SK-N-SH treated with all-trans-retinoic acid at 6 μM for 48 hours (cell line): ENCODE measurements around the gene FOXJ3.

Source experiments
- ATAC-seq: fragments of 200-7000 bp; cut with Tn5 transposase; 3 replicates; pipeline ENCODE4 v1.9.1; 2020; ENCODE audit warnings: mild to moderate bottlenecking, moderate library complexity
- BACH2 ChIP-seq: fragments of 250-450 bp; sonication (Bioruptor Pico); IDR thresholded peaks from 2 replicates; pipeline ENCODE4 v1.9.0; 2021; ENCODE audit warnings: mild to moderate bottlenecking, borderline replicate concordance
- ESRRG ChIP-seq: fragments of 250-450 bp; sonication (Bioruptor Pico); IDR thresholded peaks from 2 replicates; pipeline ENCODE4 v1.6.1; 2021; ENCODE audit warnings: mild to moderate bottlenecking
- GLIS3 ChIP-seq: fragments of 250-450 bp; sonication (Bioruptor Pico); IDR thresholded peaks from 2 replicates; pipeline ENCODE4 v1.5.0; 2020; ENCODE audit warnings: mild to moderate bottlenecking, moderate library complexity
- ISL1 ChIP-seq: fragments of 250-450 bp; sonication (Bioruptor Pico); IDR thresholded peaks from 2 replicates; pipeline ENCODE4 v2.1.2; 2022; ENCODE audit warnings: mild to moderate bottlenecking, moderate library complexity
- OSR1 ChIP-seq: fragments of 250-450 bp; sonication (Bioruptor Pico); IDR thresholded peaks from 2 replicates; pipeline ENCODE4 v1.8.0; 2022; ENCODE audit warnings: moderate library complexity, mild to moderate bottlenecking, inconsistent platforms
- PPARA ChIP-seq: fragments of 250-450 bp; sonication (Bioruptor Pico); IDR thresholded peaks from 2 replicates; pipeline ENCODE4 v1.5.0; 2020; ENCODE audit warnings: mild to moderate bottlenecking, borderline replicate concordance
- RARB ChIP-seq: fragments of 250-450 bp; sonication (Bioruptor Pico); IDR thresholded peaks from 2 replicates; pipeline ENCODE4 v1.8.0; 2021; ENCODE audit warnings: mild to moderate bottlenecking, moderate library complexity
- SNAI2 ChIP-seq: fragments of 250-450 bp; sonication (Bioruptor Pico); IDR thresholded peaks from 2 replicates; pipeline ENCODE4 v1.5.0; 2020; ENCODE audit warnings: mild to moderate bottlenecking, moderate library complexity
- TCF4 ChIP-seq: fragments of 250-450 bp; sonication (Bioruptor Pico); IDR thresholded peaks from 2 replicates; pipeline ENCODE4 v1.8.0; 2021; ENCODE audit warnings: mild to moderate bottlenecking, moderate library complexity, borderline replicate concordance
- TOX ChIP-seq: fragments of 250-450 bp; sonication (Bioruptor Pico); IDR thresholded peaks from 2 replicates; pipeline ENCODE4 v1.8.0; 2021; ENCODE audit warnings: mild to moderate bottlenecking, moderate library complexity, borderline replicate concordance
- ZC3H10 ChIP-seq: fragments of 250-450 bp; sonication (Bioruptor Pico); IDR thresholded peaks from 2 replicates; pipeline ENCODE4 v1.5.1; 2021; ENCODE audit warnings: mild to moderate bottlenecking, moderate library complexity
- ZFP3 ChIP-seq: fragments of 250-450 bp; sonication (Bioruptor Pico); IDR thresholded peaks from 2 replicates; pipeline ENCODE4 v1.5.0; 2020; ENCODE audit warnings: mild to moderate bottlenecking, moderate library complexity
- ZFP30 ChIP-seq: fragments of 450-650 bp; formaldehyde crosslinking; IDR thresholded peaks from 2 replicates; pipeline ENCODE4 v1.5.0; 2022; ENCODE audit warnings: mild to moderate bottlenecking, moderate library complexity
- ZNF565 ChIP-seq: fragments of 450-650 bp; formaldehyde crosslinking; conservative IDR thresholded peaks from 2 replicates; pipeline ENCODE4 v1.5.0; 2020; ENCODE audit warnings: low read depth, mild to moderate bottlenecking, moderate library complexity
- ZNF70 ChIP-seq: fragments of 450-650 bp; formaldehyde crosslinking; IDR thresholded peaks from 2 replicates; pipeline ENCODE4 v1.5.0; 2020; ENCODE audit warnings: mild to moderate bottlenecking, moderate library complexity
- ZNF8 ChIP-seq: fragments of 450-650 bp; formaldehyde crosslinking; IDR thresholded peaks from 2 replicates; pipeline ENCODE4 v1.5.0; 2020; ENCODE audit warnings: mild to moderate bottlenecking, moderate library complexity
- TF ChIP-seq, protein P1 (sequence below): fragments of 250-450 bp; sonication (Bioruptor Pico); IDR thresholded peaks from 2 replicates; pipeline ENCODE4 v1.5.1; 2020; ENCODE audit warnings: low read depth, mild to moderate bottlenecking, moderate library complexity
- TF ChIP-seq, protein P2 (sequence below): fragments of 250-450 bp; sonication (Bioruptor Pico); IDR thresholded peaks from 2 replicates; pipeline ENCODE4 v1.8.0; 2021; ENCODE audit warnings: low read depth, mild to moderate bottlenecking, moderate library complexity, borderline replicate concordance
- TF ChIP-seq, protein P3 (sequence below): fragments of 250-450 bp; sonication (Bioruptor Pico); IDR thresholded peaks from 2 replicates; pipeline ENCODE4 v1.8.0; 2020; ENCODE audit warnings: mild to moderate bottlenecking, moderate library complexity, borderline replicate concordance
- TF ChIP-seq, protein P4 (sequence below): fragments of 250-450 bp; sonication (Bioruptor Pico); IDR thresholded peaks from 2 replicates; pipeline ENCODE4 v1.5.1; 2021; ENCODE audit warnings: mild to moderate bottlenecking, moderate library complexity
- TF ChIP-seq, protein P5 (sequence below): fragments of 250-450 bp; sonication (Bioruptor Pico); IDR thresholded peaks from 2 replicates; pipeline ENCODE4 v1.5.0; 2020; ENCODE audit warnings: mild to moderate bottlenecking, moderate library complexity

Gene FOXJ3

DNA sequence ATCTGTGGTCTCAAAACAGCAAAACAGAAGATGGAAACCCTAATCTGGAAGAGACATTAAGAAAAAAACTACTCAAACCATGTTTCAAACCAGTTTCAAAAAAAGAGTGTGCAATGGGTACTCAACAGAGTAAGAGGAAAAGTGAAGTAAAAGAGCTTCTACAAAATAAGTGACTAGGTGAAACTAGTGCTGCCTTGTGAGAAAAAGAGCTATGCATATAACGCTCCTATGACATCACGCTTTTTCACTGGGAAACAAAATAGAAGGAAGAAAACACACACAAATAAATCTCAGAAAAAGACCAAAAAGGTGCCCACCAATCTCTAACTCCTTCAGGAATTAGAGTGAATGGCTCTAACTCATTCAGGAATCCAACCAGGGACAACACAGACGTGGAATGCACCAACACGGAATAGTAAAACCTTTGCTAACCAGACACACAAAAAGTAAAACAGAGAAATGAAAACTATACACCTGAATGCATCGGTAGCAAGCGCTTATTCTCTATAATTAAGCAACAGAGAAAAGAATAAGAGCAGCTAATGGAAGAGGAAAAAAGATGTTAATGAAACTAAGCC, 1.3 kb downstream of the FOXJ3 start:
- TF ChIP-seq GLIS3 (CRISPR knock-in tag): no peak
- no peak for TF ChIP-seq TCF4 (CRISPR knock-in tag)
- TF ChIP-seq, protein P1, sequence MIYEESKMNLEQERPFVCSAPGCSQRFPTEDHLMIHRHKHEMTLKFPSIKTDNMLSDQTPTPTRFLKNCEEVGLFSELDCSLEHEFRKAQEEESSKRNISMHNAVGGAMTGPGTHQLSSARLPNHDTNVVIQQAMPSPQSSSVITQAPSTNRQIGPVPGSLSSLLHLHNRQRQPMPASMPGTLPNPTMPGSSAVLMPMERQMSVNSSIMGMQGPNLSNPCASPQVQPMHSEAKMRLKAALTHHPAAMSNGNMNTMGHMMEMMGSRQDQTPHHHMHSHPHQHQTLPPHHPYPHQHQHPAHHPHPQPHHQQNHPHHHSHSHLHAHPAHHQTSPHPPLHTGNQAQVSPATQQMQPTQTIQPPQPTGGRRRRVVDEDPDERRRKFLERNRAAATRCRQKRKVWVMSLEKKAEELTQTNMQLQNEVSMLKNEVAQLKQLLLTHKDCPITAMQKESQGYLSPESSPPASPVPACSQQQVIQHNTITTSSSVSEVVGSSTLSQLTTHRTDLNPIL (CRISPR knock-in tag): no peak
- no peak for TF ChIP-seq ZC3H10 (CRISPR knock-in tag)
- TF ChIP-seq, protein P2, sequence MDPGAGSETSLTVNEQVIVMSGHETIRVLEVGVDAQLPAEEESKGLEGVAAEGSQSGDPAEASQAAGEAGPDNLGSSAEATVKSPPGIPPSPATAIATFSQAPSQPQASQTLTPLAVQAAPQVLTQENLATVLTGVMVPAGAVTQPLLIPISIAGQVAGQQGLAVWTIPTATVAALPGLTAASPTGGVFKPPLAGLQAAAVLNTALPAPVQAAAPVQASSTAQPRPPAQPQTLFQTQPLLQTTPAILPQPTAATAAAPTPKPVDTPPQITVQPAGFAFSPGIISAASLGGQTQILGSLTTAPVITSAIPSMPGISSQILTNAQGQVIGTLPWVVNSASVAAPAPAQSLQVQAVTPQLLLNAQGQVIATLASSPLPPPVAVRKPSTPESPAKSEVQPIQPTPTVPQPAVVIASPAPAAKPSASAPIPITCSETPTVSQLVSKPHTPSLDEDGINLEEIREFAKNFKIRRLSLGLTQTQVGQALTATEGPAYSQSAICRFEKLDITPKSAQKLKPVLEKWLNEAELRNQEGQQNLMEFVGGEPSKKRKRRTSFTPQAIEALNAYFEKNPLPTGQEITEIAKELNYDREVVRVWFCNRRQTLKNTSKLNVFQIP: no peak
- no peak for TF ChIP-seq TOX
- TF ChIP-seq PPARA (CRISPR knock-in tag): no peak
- no peak for TF ChIP-seq BACH2
- no peak for TF ChIP-seq RARB
- no peak for TF ChIP-seq ZNF70 (CRISPR knock-in tag)
- peak; percentile 3; the same call in 2 of the 3 replicates for ATAC-seq

DNA sequence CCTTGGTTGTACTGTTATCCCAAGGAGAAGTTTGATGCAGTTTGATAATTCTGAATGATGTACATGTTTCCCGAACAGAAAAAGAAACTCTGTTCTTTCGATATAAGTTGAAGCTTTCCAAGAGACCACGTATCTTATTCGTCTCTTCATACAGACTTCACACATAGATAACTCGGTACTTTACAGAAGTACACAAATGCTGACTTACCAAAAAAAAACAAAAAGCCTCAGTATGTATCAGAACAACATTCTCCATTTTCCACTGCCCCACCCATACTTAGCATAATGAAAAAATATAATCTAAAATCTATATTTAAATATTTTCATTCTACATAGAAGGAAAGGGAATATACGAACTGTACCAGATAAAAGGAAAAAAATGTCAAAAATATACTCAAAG, 2.2 kb downstream of the FOXJ3 start:
- TF ChIP-seq ISL1 (CRISPR knock-in tag) (no peak), ZNF8 (CRISPR knock-in tag) (no peak), ESRRG (no peak), OSR1 (CRISPR knock-in tag) (no peak), PPARA (CRISPR knock-in tag) (no peak), ZC3H10 (CRISPR knock-in tag) (no peak), ZFP3 (CRISPR knock-in tag) (no peak), RARB (no peak), ZFP30 (CRISPR knock-in tag) (no peak), ZNF70 (CRISPR knock-in tag) (no peak), SNAI2 (CRISPR knock-in tag) (no peak), GLIS3 (CRISPR knock-in tag) (no peak), ZNF565 (no peak)
- TF ChIP-seq, protein P1 (CRISPR knock-in tag): no peak
- TF ChIP-seq, protein P3, sequence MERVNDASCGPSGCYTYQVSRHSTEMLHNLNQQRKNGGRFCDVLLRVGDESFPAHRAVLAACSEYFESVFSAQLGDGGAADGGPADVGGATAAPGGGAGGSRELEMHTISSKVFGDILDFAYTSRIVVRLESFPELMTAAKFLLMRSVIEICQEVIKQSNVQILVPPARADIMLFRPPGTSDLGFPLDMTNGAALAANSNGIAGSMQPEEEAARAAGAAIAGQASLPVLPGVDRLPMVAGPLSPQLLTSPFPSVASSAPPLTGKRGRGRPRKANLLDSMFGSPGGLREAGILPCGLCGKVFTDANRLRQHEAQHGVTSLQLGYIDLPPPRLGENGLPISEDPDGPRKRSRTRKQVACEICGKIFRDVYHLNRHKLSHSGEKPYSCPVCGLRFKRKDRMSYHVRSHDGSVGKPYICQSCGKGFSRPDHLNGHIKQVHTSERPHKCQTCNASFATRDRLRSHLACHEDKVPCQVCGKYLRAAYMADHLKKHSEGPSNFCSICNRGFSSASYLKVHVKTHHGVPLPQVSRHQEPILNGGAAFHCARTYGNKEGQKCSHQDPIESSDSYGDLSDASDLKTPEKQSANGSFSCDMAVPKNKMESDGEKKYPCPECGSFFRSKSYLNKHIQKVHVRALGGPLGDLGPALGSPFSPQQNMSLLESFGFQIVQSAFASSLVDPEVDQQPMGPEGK (CRISPR knock-in tag): no peak
- TF ChIP-seq, protein P4, sequence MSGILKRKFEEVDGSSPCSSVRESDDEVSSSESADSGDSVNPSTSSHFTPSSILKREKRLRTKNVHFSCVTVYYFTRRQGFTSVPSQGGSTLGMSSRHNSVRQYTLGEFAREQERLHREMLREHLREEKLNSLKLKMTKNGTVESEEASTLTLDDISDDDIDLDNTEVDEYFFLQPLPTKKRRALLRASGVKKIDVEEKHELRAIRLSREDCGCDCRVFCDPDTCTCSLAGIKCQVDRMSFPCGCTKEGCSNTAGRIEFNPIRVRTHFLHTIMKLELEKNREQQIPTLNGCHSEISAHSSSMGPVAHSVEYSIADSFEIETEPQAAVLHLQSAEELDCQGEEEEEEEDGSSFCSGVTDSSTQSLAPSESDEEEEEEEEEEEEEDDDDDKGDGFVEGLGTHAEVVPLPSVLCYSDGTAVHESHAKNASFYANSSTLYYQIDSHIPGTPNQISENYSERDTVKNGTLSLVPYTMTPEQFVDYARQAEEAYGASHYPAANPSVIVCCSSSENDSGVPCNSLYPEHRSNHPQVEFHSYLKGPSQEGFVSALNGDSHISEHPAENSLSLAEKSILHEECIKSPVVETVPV (CRISPR knock-in tag): no peak
- TF ChIP-seq, protein P2: no peak
- TF ChIP-seq, protein P5, sequence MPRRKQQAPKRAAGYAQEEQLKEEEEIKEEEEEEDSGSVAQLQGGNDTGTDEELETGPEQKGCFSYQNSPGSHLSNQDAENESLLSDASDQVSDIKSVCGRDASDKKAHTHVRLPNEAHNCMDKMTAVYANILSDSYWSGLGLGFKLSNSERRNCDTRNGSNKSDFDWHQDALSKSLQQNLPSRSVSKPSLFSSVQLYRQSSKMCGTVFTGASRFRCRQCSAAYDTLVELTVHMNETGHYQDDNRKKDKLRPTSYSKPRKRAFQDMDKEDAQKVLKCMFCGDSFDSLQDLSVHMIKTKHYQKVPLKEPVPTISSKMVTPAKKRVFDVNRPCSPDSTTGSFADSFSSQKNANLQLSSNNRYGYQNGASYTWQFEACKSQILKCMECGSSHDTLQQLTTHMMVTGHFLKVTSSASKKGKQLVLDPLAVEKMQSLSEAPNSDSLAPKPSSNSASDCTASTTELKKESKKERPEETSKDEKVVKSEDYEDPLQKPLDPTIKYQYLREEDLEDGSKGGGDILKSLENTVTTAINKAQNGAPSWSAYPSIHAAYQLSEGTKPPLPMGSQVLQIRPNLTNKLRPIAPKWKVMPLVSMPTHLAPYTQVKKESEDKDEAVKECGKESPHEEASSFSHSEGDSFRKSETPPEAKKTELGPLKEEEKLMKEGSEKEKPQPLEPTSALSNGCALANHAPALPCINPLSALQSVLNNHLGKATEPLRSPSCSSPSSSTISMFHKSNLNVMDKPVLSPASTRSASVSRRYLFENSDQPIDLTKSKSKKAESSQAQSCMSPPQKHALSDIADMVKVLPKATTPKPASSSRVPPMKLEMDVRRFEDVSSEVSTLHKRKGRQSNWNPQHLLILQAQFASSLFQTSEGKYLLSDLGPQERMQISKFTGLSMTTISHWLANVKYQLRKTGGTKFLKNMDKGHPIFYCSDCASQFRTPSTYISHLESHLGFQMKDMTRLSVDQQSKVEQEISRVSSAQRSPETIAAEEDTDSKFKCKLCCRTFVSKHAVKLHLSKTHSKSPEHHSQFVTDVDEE (CRISPR knock-in tag): no peak
- no peak for ATAC-seq
